HG02970 (cell line): ENCODE results near the gene ZNF469.

Experiments
- ATAC-seq: cut with Tn5 transposase; IDR thresholded peaks from one replicate; pipeline ENCODE4 v1.9.1; 2021; ENCODE audit warnings: mild to moderate bottlenecking, moderate library complexity, moderate number of reproducible peaks; ENCODE audit not compliant: unreplicated experiment, low FRiP score

ZNF469 gene

DNA sequence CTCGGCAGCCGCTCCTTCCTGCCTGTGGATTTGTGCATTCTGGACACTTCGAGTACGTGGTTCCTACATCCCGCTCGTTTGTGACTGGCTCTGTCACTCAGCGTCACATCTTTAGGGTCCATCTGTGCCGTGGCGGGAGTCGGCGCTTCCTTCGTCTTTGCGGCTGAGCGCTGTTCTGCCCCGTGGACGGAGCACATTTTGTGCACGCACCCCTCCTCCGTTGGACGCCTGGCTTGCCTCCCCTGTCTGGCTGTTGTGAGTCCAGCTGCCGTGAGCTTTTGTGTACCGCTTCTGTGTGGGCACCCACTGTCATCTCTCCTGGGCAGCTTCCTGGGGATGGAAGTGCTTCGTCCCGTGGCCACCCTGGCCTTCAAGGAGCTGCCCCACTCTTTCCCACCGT, 6.4 kb downstream of the ZNF469 start:
- no peak for ATAC-seq

DNA sequence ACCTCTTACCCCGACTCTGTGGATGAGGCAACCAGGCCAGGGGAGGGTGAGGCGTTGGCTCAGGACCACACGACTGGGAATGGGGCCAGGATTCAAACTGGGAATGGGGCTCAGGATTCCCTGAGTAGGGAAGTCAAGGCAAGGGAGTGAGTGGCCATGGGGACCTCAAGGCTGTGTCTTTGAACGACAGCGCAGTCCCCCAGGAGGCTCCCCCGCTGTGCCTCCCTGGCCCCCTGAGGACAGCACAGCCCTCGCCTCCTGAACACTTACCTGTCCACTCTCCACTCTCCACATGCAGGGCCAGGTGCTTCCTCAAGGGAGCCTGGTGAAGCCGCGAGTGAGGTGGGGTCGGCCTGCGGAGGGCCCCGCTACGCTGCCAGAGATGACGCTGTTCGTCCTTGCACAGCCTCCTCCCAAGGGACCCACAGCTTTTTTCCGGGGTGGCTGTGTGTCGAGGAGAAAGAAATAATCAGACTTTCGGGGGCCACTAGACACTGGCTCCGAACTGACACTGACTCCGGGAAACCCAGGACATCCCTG, 6.9 kb downstream of the ZNF469 start:
- ATAC-seq, result no peak

GRCh38 chr16:88390265-88390664, 7.5 kb downstream of the ZNF469 start:
- ATAC-seq, result no peak

DNA sequence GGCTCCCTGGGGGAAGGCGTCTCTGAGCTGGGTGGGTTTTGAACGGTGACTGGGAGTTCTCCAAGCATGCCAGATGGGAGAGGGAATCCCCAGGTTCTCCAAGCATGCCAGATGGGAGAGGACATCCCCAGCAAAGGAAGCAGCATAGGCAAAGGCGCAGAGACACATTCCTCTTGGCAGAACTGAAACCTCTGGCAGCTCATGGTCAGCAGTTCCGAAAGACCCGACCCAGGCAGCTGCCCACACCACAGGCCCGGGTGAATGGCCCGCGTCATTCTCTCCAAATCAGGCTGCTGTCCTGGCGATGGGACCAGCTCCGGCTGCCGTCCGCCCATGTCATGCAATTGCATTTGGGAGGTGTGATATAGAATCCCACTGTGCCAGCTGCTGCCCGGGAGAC, 8.0 kb downstream of the ZNF469 start:
- no peak for ATAC-seq

GRCh38 chr16:88391144-88391850, 8.5 kb downstream of the ZNF469 start:
- ATAC-seq, result no peak

DNA sequence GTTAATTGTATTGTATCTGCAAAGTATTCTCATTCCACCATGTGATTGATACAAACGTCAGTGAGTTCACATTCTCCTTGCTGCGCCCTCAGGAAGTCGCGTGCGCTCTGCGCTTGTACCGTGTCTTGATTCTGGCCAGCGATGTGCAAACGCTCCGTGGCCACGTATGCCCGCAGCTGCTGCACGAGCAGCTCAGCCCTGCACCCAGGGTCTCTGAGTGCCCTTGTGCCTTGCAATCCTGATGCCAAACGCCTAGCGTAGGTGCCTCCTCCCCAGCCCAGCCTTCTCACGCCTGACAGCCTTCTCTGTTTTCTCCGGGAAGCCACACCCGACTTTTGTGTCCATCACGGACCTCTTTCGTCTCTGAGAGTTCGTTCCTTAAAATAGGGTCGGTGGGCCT, 9.4 kb downstream of the ZNF469 start:
- ATAC-seq, result no peak

DNA sequence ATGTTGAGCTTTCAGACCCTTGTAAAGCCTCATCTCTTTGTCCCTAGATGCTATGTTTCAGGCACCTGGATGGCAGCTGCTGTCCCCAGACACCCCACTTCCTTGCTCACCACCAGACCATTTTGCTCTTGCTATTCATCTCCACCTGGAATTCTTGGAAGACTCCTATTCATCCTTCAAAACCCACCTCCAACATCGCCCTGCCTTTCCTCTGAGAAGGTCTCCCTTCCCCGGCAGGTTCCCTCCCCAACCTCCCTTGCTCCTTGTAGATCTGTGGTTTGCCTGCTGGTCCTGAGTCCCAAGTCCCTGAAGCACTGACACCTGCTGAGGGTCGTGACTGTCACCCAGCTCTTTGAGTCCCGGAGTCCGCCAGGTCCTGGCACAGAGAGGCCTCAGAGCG, 9.9 kb downstream of the ZNF469 start:
- ATAC-seq, result no peak

GRCh38 chr16:88393034-88393433, 10.3 kb downstream of the ZNF469 start:
- ATAC-seq, result no peak

GRCh38 chr16:88393571-88393970, 10.8 kb downstream of the ZNF469 start:
- no peak for ATAC-seq

DNA sequence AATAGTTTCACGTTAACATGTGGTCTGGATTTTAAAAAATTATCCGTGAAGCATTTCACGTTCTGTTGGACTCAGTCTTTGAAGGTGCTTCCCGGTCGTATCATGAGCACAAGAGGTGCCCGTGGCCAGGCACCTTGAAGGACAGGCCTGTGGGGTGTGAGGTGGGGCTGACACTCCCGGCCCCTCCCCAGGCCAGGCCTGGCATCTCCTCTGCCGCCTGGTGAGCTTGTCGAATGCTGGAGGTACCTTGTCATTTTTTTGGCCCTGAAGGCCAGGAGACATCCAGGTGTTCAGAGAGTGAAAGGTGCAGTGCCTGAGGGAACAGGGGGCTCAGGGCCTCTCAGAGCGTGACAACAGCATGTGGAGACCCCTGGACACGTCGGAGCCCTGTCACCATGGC, 11.7 kb downstream of the ZNF469 start:
- no peak for ATAC-seq

DNA sequence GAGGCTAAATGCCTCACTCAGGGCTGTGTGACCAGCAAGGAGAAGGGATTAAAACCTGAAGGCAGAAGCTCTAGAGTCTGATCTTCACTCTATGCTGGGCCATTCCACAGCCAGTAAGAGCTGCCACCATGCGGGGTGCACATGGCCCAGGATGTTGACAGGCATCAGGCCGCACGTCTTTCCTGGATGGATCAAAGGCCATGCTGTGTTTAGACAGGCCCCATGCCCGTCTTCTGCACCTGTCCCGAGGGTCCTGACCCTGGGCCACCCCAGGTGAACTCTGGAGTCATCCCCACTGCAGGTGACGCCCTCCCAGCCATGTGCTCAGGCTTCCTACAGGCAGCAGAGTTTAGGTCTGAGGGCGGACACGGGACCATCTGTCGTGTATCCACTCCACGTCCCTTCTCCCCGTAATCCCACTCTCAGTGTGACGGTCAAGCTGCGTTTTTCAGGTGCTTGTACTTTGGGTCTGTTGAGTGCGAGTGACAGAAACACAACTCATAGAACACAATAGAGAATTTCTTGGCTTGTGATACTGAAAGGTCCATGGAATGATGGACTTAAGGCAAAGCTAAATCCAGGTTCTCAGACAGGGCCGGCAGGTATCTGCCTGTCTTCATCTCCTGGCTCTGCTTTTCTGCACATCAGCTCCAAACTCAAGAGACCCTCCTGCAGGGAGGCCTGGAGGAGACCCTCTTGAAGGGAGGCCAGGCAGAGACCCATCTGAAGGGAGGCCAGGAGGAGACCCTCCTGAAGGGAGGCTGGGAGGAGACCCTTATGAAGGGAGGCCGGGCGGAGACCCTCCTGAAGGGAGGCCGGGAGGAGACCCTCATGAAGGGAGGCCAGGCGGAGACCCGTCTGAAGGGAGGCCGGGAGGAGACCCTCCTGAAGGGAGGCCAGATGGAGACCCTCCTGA, 13.2 kb downstream of the ZNF469 start:
- ATAC-seq, result no peak

DNA sequence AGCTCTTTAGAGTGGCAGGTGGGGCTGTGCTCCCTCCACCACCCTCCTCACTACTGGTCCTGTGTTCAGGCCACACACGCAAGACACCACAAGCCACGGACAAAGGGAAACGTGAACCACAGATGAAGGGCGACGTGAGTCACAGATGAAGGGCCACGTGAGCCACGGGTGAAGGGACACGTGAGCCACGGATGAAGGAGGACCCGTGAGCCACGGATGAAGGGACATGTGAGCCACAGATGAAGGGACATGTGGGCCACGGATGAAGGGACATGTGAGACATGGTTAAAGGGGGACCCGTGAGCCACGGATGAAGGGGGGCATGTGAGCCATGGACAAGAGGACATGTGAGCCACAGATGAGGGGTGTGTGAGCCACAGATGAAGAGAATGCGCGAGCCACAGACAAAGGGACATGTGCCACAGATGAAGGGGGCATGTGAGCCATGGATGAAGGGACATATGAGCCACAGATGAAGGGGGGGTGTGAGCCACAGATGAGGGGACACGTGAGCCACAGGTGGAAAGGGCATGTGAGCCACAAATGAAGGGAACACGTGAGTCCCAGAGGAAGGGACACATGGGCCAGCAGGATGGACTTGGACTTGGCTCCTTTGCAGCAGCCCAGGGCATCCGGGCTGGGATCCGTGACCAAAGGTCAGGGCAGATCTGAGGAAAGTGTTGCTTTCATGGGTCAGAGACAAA, 15.6 kb downstream of the ZNF469 start:
- ATAC-seq, result no peak

DNA sequence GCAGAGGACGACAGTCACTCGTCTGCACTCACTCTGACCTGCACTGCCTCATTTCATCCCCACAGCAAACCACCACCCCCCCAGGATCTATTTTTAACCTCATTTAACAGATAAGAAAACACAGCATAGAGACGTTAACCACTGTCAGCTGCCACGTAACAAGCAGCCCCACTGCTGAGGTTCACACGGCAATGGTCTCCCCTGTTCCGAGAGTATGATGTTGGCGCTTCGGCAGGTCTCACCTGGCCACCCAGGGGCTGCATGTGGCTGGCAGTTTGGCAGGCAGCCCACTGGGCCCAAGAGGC, 16.1 kb downstream of the ZNF469 start:
- no peak for ATAC-seq

DNA sequence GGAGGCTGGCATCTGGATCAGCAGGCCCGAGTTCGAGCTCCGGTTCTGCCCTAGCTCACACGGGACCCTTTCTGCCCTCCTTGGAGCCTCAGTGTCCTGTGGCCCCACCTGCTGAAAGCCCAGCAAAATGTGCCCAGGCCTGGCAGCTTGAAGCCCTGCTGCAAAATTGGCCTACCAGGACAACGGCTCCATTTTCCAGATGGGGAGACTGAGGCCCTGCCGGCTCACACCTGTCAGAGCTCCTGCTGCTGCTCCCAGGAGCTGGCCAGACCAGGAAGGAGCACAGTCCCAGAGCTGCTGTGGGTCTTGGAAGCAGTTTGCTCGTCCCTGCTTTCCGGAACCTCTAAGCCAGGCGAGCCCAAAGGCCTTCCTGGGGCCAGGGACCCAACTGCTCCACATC, 17.4 kb downstream of the ZNF469 start:
- ATAC-seq, result no peak

GRCh38 chr16:88401604-88402246, 19.0 kb downstream of the ZNF469 start:
- no peak for ATAC-seq

DNA sequence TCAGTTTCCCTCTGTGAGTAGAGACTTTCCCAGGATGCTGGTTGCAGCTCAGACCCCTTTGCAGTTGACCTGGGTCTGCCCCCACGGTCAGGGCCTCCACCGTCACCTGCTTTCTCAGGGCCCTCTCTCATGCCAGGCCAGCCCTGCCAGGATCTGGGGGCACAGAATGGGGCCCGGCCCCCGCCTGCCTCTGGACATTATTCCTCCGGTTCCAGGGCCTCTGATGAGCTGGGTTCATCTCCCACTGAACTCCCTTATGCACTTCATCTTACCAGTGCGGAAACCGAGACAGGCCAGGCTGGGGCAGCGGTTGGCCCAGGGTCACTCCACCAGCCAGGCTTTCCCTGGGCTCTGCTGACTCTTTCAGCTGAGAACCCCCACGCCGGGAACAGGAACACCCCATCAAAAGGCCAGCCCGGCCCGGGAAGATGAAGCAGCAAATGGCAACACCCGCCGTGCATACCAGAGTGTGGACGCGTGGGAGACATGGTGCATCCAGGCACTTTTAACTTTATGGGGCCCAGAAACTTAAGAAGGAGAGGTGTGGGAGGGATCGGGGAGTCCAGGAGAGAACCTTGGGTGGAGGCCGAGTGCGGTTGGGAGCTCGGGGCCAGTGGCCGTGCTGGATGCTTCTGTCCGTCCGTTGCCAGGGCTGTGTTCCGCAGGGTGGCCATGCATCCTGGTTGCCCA, 19.9 kb downstream of the ZNF469 start:
- no peak for ATAC-seq

DNA sequence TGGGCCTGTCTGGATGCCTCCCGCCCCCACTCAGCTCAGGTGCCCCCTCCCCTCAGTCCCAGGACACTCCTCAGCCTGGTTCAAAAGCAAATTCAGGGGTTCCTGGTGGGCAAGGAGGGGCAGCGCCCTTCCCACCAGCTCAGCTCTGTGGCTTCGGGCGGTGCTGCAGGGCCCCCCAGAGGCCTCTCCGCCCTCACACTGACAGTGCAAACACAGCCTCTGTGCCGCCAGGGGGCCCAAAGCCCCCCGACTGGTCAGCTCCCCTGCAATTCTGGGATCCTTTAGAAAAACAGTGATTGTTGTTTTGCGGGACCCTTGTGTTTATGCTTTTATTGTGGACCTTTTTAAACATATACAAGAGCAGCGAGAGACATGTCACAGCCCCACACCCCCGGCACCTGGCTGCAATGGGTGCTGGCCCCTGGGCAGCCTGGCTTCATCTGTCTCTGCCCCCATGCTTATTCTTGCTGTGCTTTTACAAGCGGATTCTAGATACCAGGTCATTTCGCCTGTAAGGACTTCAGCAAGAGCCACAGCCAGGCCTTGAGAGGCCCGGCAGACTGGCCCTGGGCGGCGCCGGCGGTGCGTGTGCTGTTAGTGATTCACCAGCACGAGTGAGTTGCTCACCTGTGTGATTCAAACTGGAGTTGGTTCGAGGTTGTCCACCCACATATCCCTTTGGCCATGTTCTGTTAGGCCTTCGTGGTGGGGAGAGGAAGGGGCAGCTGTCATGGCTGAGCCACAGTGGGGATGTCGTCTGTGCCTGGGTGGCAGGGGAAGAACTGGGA, 21.2 kb downstream of the ZNF469 start:
- no peak for ATAC-seq

DNA sequence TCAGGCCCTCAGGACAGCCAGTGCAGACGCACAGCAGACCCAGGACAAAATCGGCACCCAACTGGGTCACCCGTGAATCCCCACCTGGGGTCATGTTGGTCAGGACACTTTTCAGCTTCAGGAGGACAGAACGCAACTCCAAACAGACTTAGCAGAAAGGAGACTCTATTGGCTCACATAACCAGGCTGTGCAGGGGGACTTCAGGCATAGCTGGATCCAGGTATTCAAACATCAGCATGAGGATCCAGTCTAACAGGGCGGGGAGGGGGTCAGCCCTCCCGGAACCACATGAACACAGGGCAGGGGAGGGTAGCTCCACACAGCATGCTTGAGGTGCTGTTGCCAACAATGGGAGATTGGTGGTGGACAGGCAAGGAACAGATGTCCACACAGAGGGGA, 22.0 kb downstream of the ZNF469 start:
- ATAC-seq, result no peak
